Fibroblast of lung (primary cell): ENCODE data around the gene MANEAL.

Experiments used
- EZH2 ChIP-seq: IDR thresholded peaks from 2 replicates; pipeline ENCODE4 v1.5.1; 2012; ENCODE audit warnings: low read length, control low read depth, mild to moderate bottlenecking; ENCODE audit errors: missing control alignments
- TF ChIP-seq, protein P1 (sequence below), 2 donors: IDR thresholded peaks in 1 of 2; conservative IDR thresholded peaks in 1 of 2; 1 replicate in 1 of 2; 2 replicates in 1 of 2; pipeline ENCODE4 v1.5.1; 2011 to 2012; ENCODE audit warnings: low read length in 2 of 2, control low read depth in 1 of 2, inconsistent platforms in 1 of 2, low read depth in 1 of 2, mild to moderate bottlenecking in 1 of 2

DNA sequence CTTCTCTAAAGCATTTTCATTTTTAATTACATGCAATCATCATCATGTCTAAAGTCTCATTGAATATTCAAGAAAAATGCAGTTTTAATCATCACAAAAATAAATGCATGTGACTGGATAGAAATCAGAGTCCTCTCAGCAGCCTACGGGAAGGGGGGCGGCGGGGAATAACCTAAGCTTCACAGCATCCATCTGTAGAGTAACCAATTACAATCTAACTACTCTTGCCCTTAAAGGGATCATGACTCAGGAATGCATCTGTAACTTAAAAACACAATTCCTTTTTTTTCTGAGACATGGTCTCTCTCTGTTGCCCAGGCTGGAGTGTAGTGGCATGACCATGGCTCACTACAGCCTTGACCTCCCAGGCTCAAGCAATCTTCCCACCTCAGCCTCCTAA, 43.1 kb downstream of the MANEAL start:
- TF ChIP-seq EZH2: no peak
- TF ChIP-seq, protein P1, sequence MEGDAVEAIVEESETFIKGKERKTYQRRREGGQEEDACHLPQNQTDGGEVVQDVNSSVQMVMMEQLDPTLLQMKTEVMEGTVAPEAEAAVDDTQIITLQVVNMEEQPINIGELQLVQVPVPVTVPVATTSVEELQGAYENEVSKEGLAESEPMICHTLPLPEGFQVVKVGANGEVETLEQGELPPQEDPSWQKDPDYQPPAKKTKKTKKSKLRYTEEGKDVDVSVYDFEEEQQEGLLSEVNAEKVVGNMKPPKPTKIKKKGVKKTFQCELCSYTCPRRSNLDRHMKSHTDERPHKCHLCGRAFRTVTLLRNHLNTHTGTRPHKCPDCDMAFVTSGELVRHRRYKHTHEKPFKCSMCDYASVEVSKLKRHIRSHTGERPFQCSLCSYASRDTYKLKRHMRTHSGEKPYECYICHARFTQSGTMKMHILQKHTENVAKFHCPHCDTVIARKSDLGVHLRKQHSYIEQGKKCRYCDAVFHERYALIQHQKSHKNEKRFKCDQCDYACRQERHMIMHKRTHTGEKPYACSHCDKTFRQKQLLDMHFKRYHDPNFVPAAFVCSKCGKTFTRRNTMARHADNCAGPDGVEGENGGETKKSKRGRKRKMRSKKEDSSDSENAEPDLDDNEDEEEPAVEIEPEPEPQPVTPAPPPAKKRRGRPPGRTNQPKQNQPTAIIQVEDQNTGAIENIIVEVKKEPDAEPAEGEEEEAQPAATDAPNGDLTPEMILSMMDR (conservative IDR thresholded peaks at IDR 0.05 in 1 of 2, IDR thresholded peaks at IDR 0.05 in 1 of 2; ENCODE audit: low read depth in 1 of 2, low read length in 2 of 2): no peak
